ENCODE results near the gene WDR88. TPM values are rescaled to one million over a fixed set of nuclear protein-coding genes. Genes with fewer than 3 reads are reported as not detected.

WDR88 gene
- total RNA-seq, result not detected

- H3K27me3 ChIP-seq, result peaks cover 21% of the 10 kb centered on the region
- H3K4me3 ChIP-seq, result no peak within 1 kb of the TSS
- no peak for DNase-seq (ENCODE audit: low spot score in 2 of 2)
- H3K36me3 ChIP-seq, result peaks cover 43% of the 10 kb centered on the region
- H3K9me3 ChIP-seq, result no peaks in the 10 kb centered on the region
- H3K4me1 ChIP-seq, result no peaks in the 10 kb centered on the region
- TF ChIP-seq EP300 (IDR thresholded peaks at IDR 0.05), result no peak
- TF ChIP-seq POLR2AphosphoS5 (IDR thresholded peaks at IDR 0.05), result no peak
- no peak for TF ChIP-seq CTCF (IDR thresholded peaks at IDR 0.05)
- TF ChIP-seq POLR2A (IDR thresholded peaks at IDR 0.05), result no peak
- H3K27ac ChIP-seq, result no peak within 1 kb of the TSS
- 86% methylated on average over 14 of the region's 43 CpGs for WGBS
Measured at GRCh38 chr19:33132021-33132420, at the start of gene WDR88. TSS of gene WDR88 (plus strand) at chr19:33132114. CDS start at chr19:33132170, 56 bp downstream.

- Histone ChIP-seq H3K27me3 (no peaks in the 10 kb centered on the region), H3K4me1 (peaks cover 14% of the 10 kb centered on the region), H3K4me3 (no peak overlapping the region), H3K36me3 (peaks cover 26% of the 10 kb centered on the region), H3K9me3 (no peaks in the 10 kb centered on the region), H3K27ac (no peak overlapping the region)
- no peak for DNase-seq (ENCODE audit: low spot score in 2 of 2)
- TF ChIP-seq CTCF (IDR thresholded peaks at IDR 0.05) (no peak), POLR2AphosphoS5 (IDR thresholded peaks at IDR 0.05) (no peak), EP300 (IDR thresholded peaks at IDR 0.05) (no peak), POLR2A (IDR thresholded peaks at IDR 0.05) (no peak)
- WGBS, result 73% methylated on average over 3 of the region's 3 CpGs
Measured at GRCh38 chr19:33085570-33086128, 46.3 kb upstream of the WDR88 start.

- TF ChIP-seq CTCF (IDR thresholded peaks at IDR 0.05), result no peak
- no peak for TF ChIP-seq EP300 (IDR thresholded peaks at IDR 0.05)
- no peak for TF ChIP-seq POLR2A (IDR thresholded peaks at IDR 0.05)
- no peak for TF ChIP-seq POLR2AphosphoS5 (IDR thresholded peaks at IDR 0.05)
- Histone ChIP-seq H3K4me3 (no peak overlapping the region), H3K4me1 (peaks cover 6% of the 10 kb centered on the region), H3K9me3 (no peaks in the 10 kb centered on the region), H3K27me3 (no peaks in the 10 kb centered on the region), H3K36me3 (peaks cover 38% of the 10 kb centered on the region), H3K27ac (no peak overlapping the region)
- WGBS, result 80% methylated on average over 1 of the region's 1 CpG
- DNase-seq (ENCODE audit: low spot score in 2 of 2), result no peak
Measured at GRCh38 chr19:33086955-33087354, 45.0 kb upstream of the WDR88 start.

GRCh38 chr19:33089010-33089409, 42.9 kb upstream of the WDR88 start:
- peaks cover 58% of the 10 kb centered on the region for H3K36me3 ChIP-seq
- H3K27me3 ChIP-seq, result no peaks in the 10 kb centered on the region
- H3K4me1 ChIP-seq, result no peaks in the 10 kb centered on the region
- WGBS, result 92% methylated on average over 3 of the region's 3 CpGs
- no peak for DNase-seq (ENCODE audit: low spot score in 2 of 2)
- H3K27ac ChIP-seq, result no peak overlapping the region
- H3K4me3 ChIP-seq, result no peak overlapping the region
- TF ChIP-seq POLR2A (IDR thresholded peaks at IDR 0.05), result no peak
- no peak for TF ChIP-seq EP300 (IDR thresholded peaks at IDR 0.05)
- no peak for TF ChIP-seq CTCF (IDR thresholded peaks at IDR 0.05)
- no peak for TF ChIP-seq POLR2AphosphoS5 (IDR thresholded peaks at IDR 0.05)
- no peaks in the 10 kb centered on the region for H3K9me3 ChIP-seq

GRCh38 chr19:33090179-33090578, 41.7 kb upstream of the WDR88 start:
- H3K4me3 ChIP-seq, result no peak overlapping the region
- no peaks in the 10 kb centered on the region for H3K27me3 ChIP-seq
- peaks cover 70% of the 10 kb centered on the region for H3K36me3 ChIP-seq
- DNase-seq (ENCODE audit: low spot score in 2 of 2), result no peak
- H3K9me3 ChIP-seq, result no peaks in the 10 kb centered on the region
- H3K4me1 ChIP-seq, result no peaks in the 10 kb centered on the region
- TF ChIP-seq POLR2A (IDR thresholded peaks at IDR 0.05) (no peak), POLR2AphosphoS5 (IDR thresholded peaks at IDR 0.05) (no peak), CTCF (IDR thresholded peaks at IDR 0.05) (no peak), EP300 (IDR thresholded peaks at IDR 0.05) (no peak)
- no peak overlapping the region for H3K27ac ChIP-seq
- WGBS, result 89% methylated on average over 3 of the region's 3 CpGs

Data from suprapubic skin (tissue), 4 donors.